ENCODE results near the gene HCN3.

GRCh38 chr1:155322571-155322952 lies 45.3 kb downstream of the HCN3 start:
- no peak for TF ChIP-seq CTCF (IDR thresholded peaks at IDR 0.05)
- TF ChIP-seq POLR2A (IDR thresholded peaks at IDR 0.05) = no peak

Data from tibial nerve (tissue), 3 donors.